Mesenchymal stem cell (in vitro differentiated cells and primary cell): ENCODE results near the gene GAK.

Source experiments
- DNase-seq: peaks from one replicate; pipeline ENCODE4 v3.0.0-alpha.2; 2013
- H2AFZ ChIP-seq: one replicate; pipeline ENCODE4 v1.6.1; 2013; ENCODE audit warnings: low read depth, mild to moderate bottlenecking, control low read depth, inconsistent platforms, low read length, moderate library complexity
- H2AK5ac ChIP-seq: 2 replicates; pipeline ENCODE4 v1.6.1; 2013; ENCODE audit warnings: low read length, moderate library complexity, mild to moderate bottlenecking, inconsistent platforms; ENCODE audit not compliant: severe bottlenecking
- H2BK120ac ChIP-seq: one replicate; pipeline ENCODE4 v1.6.1; 2013; ENCODE audit warnings: low read depth, mild to moderate bottlenecking, inconsistent platforms, low read length, moderate library complexity
- H2BK12ac ChIP-seq, 2 experiments: one replicate each; pipeline ENCODE4 v1.6.1; 2013; ENCODE audit warnings: inconsistent platforms in 2 of 2, low read length in 2 of 2, mild to moderate bottlenecking in 2 of 2, moderate library complexity in 2 of 2, control low read depth in 1 of 2
- H2BK15ac ChIP-seq: one replicate; pipeline ENCODE4 v1.6.1; 2013; ENCODE audit warnings: mild to moderate bottlenecking, low read depth, inconsistent platforms; ENCODE audit not compliant: poor library complexity, severe bottlenecking
- H2BK5ac ChIP-seq: 2 replicates; pipeline ENCODE4 v1.6.1; 2013; ENCODE audit warnings: low read depth, mild to moderate bottlenecking, low read length, control low read depth, inconsistent platforms; ENCODE audit not compliant: poor library complexity, severe bottlenecking
- H3K14ac ChIP-seq, 2 experiments: one replicate each; pipeline ENCODE4 v1.6.1; 2013; ENCODE audit warnings: inconsistent platforms in 2 of 2, low read length in 2 of 2, control low read depth in 1 of 2, mild to moderate bottlenecking in 1 of 2, moderate library complexity in 1 of 2
- H3K18ac ChIP-seq, 2 experiments: one replicate each; pipeline ENCODE4 v1.6.1; 2013; ENCODE audit warnings: inconsistent platforms in 2 of 2, low read length in 2 of 2, control low read depth in 1 of 2, low read depth in 1 of 2, mild to moderate bottlenecking in 1 of 2
- H3K23ac ChIP-seq, 2 experiments: one replicate each; pipeline ENCODE4 v1.6.1; 2013; ENCODE audit warnings: inconsistent platforms in 2 of 2, low read length in 2 of 2, mild to moderate bottlenecking in 2 of 2, moderate library complexity in 2 of 2, control low read depth in 1 of 2
- H3K27ac ChIP-seq: 2 replicates; pipeline ENCODE4 v1.5.1; 2013; ENCODE audit warnings: mild to moderate bottlenecking, moderate library complexity, low read length, control low read depth, inconsistent platforms; ENCODE audit not compliant: poor library complexity, severe bottlenecking
- H3K27me3 ChIP-seq, 2 experiments: 2 replicates each; pipeline versions ENCODE4 v1.6.1 to v1.7.0; 2013; ENCODE audit warnings: low read length in 2 of 2, mild to moderate bottlenecking in 2 of 2, moderate library complexity in 2 of 2, control low read depth in 1 of 2, inconsistent platforms in 1 of 2; ENCODE audit not compliant: control insufficient read depth in 1 of 2, insufficient read depth in 1 of 2
- H3K36me3 ChIP-seq, 2 experiments: 2 replicates each; pipeline versions ENCODE4 v1.6.1 to v1.7.0; 2013; ENCODE audit warnings: low read length in 2 of 2, control low read depth in 1 of 2, inconsistent platforms in 1 of 2, low read depth in 1 of 2, mild to moderate bottlenecking in 1 of 2; ENCODE audit not compliant: insufficient read depth in 2 of 2, control insufficient read depth in 1 of 2
- H3K4ac ChIP-seq, 2 experiments: one replicate each; pipeline ENCODE4 v1.6.1; 2013; ENCODE audit warnings: inconsistent platforms in 2 of 2, low read length in 2 of 2, mild to moderate bottlenecking in 2 of 2, moderate library complexity in 2 of 2, control low read depth in 1 of 2, low read depth in 1 of 2
- H3K4me1 ChIP-seq: 2 replicates; pipeline ENCODE4 v1.6.1; 2013; ENCODE audit warnings: low read depth, low read length, control low read depth; ENCODE audit not compliant: control insufficient read depth, insufficient read depth
- H3K4me2 ChIP-seq: 2 replicates; pipeline ENCODE4 v1.6.1; 2013; ENCODE audit warnings: low read length, mild to moderate bottlenecking, inconsistent platforms; ENCODE audit not compliant: poor library complexity, severe bottlenecking
- H3K4me3 ChIP-seq, 2 experiments: 2 replicates each; pipeline versions ENCODE4 v1.5.1 to v1.7.0; 2013; ENCODE audit warnings: low read length in 2 of 2, mild to moderate bottlenecking in 2 of 2, control low read depth in 1 of 2, low read depth in 1 of 2; ENCODE audit not compliant: insufficient read depth in 1 of 2
- H3K79me1 ChIP-seq: replicated peaks from 2 replicates; pipeline ENCODE4 v1.6.1; 2013; ENCODE audit warnings: mild to moderate bottlenecking, control low read depth, low read length, inconsistent platforms; ENCODE audit not compliant: poor library complexity, severe bottlenecking
- H3K9ac ChIP-seq: 2 replicates; pipeline ENCODE4 v1.7.0; 2013; ENCODE audit warnings: mild to moderate bottlenecking, low read length, moderate library complexity
- H3K9me3 ChIP-seq: 2 replicates; pipeline ENCODE4 v1.7.0; 2013; ENCODE audit warnings: mild to moderate bottlenecking, low read length; ENCODE audit not compliant: control insufficient read depth
- H4K8ac ChIP-seq: one replicate; pipeline ENCODE4 v1.6.1; 2013; ENCODE audit warnings: inconsistent platforms, mild to moderate bottlenecking, low read length, moderate library complexity
- H4K91ac ChIP-seq: one replicate; pipeline ENCODE4 v1.6.1; 2013; ENCODE audit warnings: mild to moderate bottlenecking, low read length, inconsistent platforms
- WGBS: methylation state at CpG from one replicate; pipeline ENCODE4 v1.1.7; 2013; ENCODE audit warnings: mixed read lengths; 5-methylcytosine and 5-hydroxymethylcytosine counted together

Gene GAK

GRCh38 chr4:860561-860960 lies 71.6 kb downstream of the GAK start:
- Histone ChIP-seq H2BK120ac (no peak overlapping the region), H3K36me3 (peaks cover 83 to 94% of the 10 kb centered on the region in 2 experiments), H3K27ac (no peak overlapping the region), H3K14ac (no peak overlapping the region), H4K8ac (no peak overlapping the region), H2BK5ac (no peak overlapping the region), H4K91ac (no peak overlapping the region), H3K79me1 (peaks cover 31% of the 10 kb centered on the region), H2AFZ (no peak overlapping the region), H3K4ac (no peak overlapping the region), H3K23ac (no peak overlapping the region), H3K4me2 (no peak overlapping the region), H3K9me3 (peaks cover 6% of the 10 kb centered on the region), H2AK5ac (no peak overlapping the region), H3K4me1 (peaks cover 3% of the 10 kb centered on the region), H3K9ac (no peak overlapping the region), H3K18ac (no peak overlapping the region), H2BK15ac (no peak overlapping the region), H3K27me3 (no peaks in the 10 kb centered on the region), H3K4me3 (no peak overlapping the region), H2BK12ac (no peak overlapping the region)
- DNase-seq = no peak
- WGBS = 99% methylated on average over 21 of the region's 21 CpGs

- peaks cover 77 to 90% of the 10 kb centered on the region in 2 experiments for H3K36me3 ChIP-seq
- H3K23ac ChIP-seq = no peak overlapping the region
- no peak overlapping the region for H2BK12ac ChIP-seq
- H2AFZ ChIP-seq = no peak overlapping the region
- no peak overlapping the region for H3K4me2 ChIP-seq
- H4K91ac ChIP-seq = no peak overlapping the region
- no peaks in the 10 kb centered on the region for H3K27me3 ChIP-seq
- no peak overlapping the region for H3K4me3 ChIP-seq
- no peak overlapping the region for H3K4ac ChIP-seq
- H3K14ac ChIP-seq = no peak overlapping the region
- no peak overlapping the region for H3K27ac ChIP-seq
- no peak overlapping the region for H3K9ac ChIP-seq
- 96% methylated on average over 13 of the region's 13 CpGs for WGBS
- no peak for DNase-seq
- peaks cover 3% of the 10 kb centered on the region for H3K4me1 ChIP-seq
- H3K18ac ChIP-seq = no peak overlapping the region
- H2AK5ac ChIP-seq = no peak overlapping the region
- peaks cover 6% of the 10 kb centered on the region for H3K9me3 ChIP-seq
- H2BK5ac ChIP-seq = no peak overlapping the region
- peaks cover 27% of the 10 kb centered on the region for H3K79me1 ChIP-seq
- H2BK15ac ChIP-seq = no peak overlapping the region
- H2BK120ac ChIP-seq = no peak overlapping the region
- no peak overlapping the region for H4K8ac ChIP-seq
Measured at GRCh38 chr4:859496-859895, 72.6 kb downstream of the GAK start.

GRCh38 chr4:858831-859451 lies 73.2 kb downstream of the GAK start:
- Histone ChIP-seq H2BK5ac (no peak overlapping the region), H3K9me3 (peaks cover 6% of the 10 kb centered on the region)
- 98% methylated on average over 28 of the region's 31 CpGs for WGBS

GRCh38 chr4:858041-858481 lies 74.1 kb downstream of the GAK start:
- Histone ChIP-seq H3K4me3 (no peak overlapping the region), H3K9ac (no peak overlapping the region), H2BK12ac (no peak overlapping the region), H3K27ac (no peak overlapping the region), H2BK15ac (no peak overlapping the region), H3K36me3 (peaks cover 74 to 83% of the 10 kb centered on the region in 2 experiments), H3K9me3 (peaks cover 6% of the 10 kb centered on the region), H2BK120ac (no peak overlapping the region), H3K23ac (no peak overlapping the region), H3K18ac (no peak overlapping the region), H4K91ac (no peak overlapping the region), H2AK5ac (no peak overlapping the region), H3K4me2 (no peak overlapping the region), H3K14ac (no peak overlapping the region), H4K8ac (no peak overlapping the region), H2BK5ac (no peak overlapping the region), H3K4ac (no peak overlapping the region), H3K79me1 (peaks cover 34% of the 10 kb centered on the region), H3K27me3 (no peaks in the 10 kb centered on the region), H2AFZ (no peak overlapping the region), H3K4me1 (peaks cover 3% of the 10 kb centered on the region)
- no peak for DNase-seq
- 99% methylated on average over 17 of the region's 17 CpGs for WGBS

More at GRCh38 chr4:858831-859451, 73.2 kb downstream of the GAK start:
- Histone ChIP-seq H3K36me3 (peaks cover 76 to 89% of the 10 kb centered on the region in 2 experiments), H2BK12ac (no peak overlapping the region), H3K79me1 (peaks cover 29% of the 10 kb centered on the region), H4K8ac (no peak overlapping the region), H3K27me3 (no peaks in the 10 kb centered on the region), H2AK5ac (no peak overlapping the region), H3K4me2 (no peak overlapping the region), H3K4me3 (no peak overlapping the region), H3K9ac (no peak overlapping the region), H3K23ac (no peak overlapping the region), H2AFZ (no peak overlapping the region), H2BK15ac (no peak overlapping the region), H3K18ac (no peak overlapping the region), H3K14ac (no peak overlapping the region), H2BK120ac (no peak overlapping the region), H4K91ac (no peak overlapping the region), H3K4ac (no peak overlapping the region), H3K4me1 (peaks cover 3% of the 10 kb centered on the region), H3K27ac (no peak overlapping the region)
- DNase-seq = no peak
